PC-3 (cell line): Measurements from ENCODE around the gene DIO1. TPM values are rescaled to one million over a fixed set of nuclear protein-coding genes. Genes with fewer than 3 reads are reported as not detected.

Experiments used
- ATAC-seq: fragments of 200-7000 bp; cut with Tn5 transposase; 2 replicates; pipeline ENCODE4 v1.9.1; 2020; ENCODE audit warnings: mild to moderate bottlenecking, moderate library complexity
- BruUV-seq: library from RNA; stranded (reverse); fragments of 400-500 nt; replicated peaks from 2 replicates; lab custom pipeline; 2021; lab: Mats Ljungman, UMichigan
- CTCF ChIA-PET: fragments of 300-600 bp; sonication (Branson Sonifier 250); formaldehyde crosslinking; loops from one replicate; lab custom pipeline; 2022; ENCODE audit warnings: antibody characterized with exemption; lab: Charles Lee
- POLR2A ChIA-PET: fragments of 300-600 bp; sonication (Branson Sonifier 250); formaldehyde crosslinking; loops from one replicate; lab custom pipeline; 2022; ENCODE audit warnings: antibody characterized with exemption; ENCODE audit not compliant: unreplicated experiment; lab: Charles Lee
- DNase-seq: peaks from one replicate; pipeline ENCODE4 v3.0.0-alpha.2; 2015
- H2AFZ ChIP-seq: fragments of 300-600 bp; sonication (generic); 2 replicates; pipeline ENCODE4 v1.6.0; 2016; ENCODE audit warnings: antibody characterized with exemption, low read length
- H3F3A ChIP-seq: fragments of 300-600 bp; sonication (generic); one replicate; pipeline ENCODE4 v1.6.0; 2017; ENCODE audit warnings: antibody characterized with exemption, low read length, control low read depth, mild to moderate bottlenecking; ENCODE audit not compliant: unreplicated experiment
- H3K27ac ChIP-seq: fragments of 300-600 bp; sonication (generic); 2 replicates; pipeline ENCODE4 v1.5.1; 2016; ENCODE audit warnings: mild to moderate bottlenecking, low read length
- H3K27me3 ChIP-seq: fragments of 300-600 bp; sonication (generic); 2 replicates; pipeline ENCODE4 v1.6.1; 2016; ENCODE audit warnings: low read length, mixed read lengths
- H3K36me3 ChIP-seq: fragments of 300-600 bp; sonication (generic); 2 replicates; pipeline ENCODE4 v1.6.1; 2016; ENCODE audit warnings: low read depth, mixed run types, low read length, mixed read lengths
- H3K4me1 ChIP-seq: fragments of 300-600 bp; sonication (generic); 2 replicates; pipeline ENCODE4 v1.5.1; 2016; ENCODE audit warnings: low read length; ENCODE audit not compliant: insufficient read depth
- H3K4me2 ChIP-seq: fragments of 300-600 bp; sonication (generic); 2 replicates; pipeline ENCODE4 v1.6.0; 2016; ENCODE audit warnings: low read length
- H3K4me3 ChIP-seq: fragments of 300-600 bp; sonication (generic); 2 replicates; pipeline ENCODE4 v1.5.1; 2016; ENCODE audit warnings: mild to moderate bottlenecking, low read length, mixed read lengths
- H3K79me2 ChIP-seq: fragments of 300-600 bp; sonication (generic); 2 replicates; pipeline ENCODE4 v1.6.1; 2017; ENCODE audit warnings: low read length, mixed read lengths
- H3K9ac ChIP-seq: fragments of 300-600 bp; sonication (generic); 2 replicates; pipeline ENCODE4 v1.6.0; 2016; ENCODE audit warnings: mild to moderate bottlenecking, low read length
- H3K9me2 ChIP-seq: fragments of 300-600 bp; sonication (generic); replicated peaks from 2 replicates; pipeline ENCODE4 v1.6.1; 2016; ENCODE audit warnings: mixed run types, low read length, mixed read lengths
- H3K9me3 ChIP-seq: fragments of 300-600 bp; sonication (generic); 2 replicates; pipeline ENCODE4 v1.6.1; 2016; ENCODE audit warnings: low read length, mixed read lengths
- H4K20me1 ChIP-seq: fragments of 300-600 bp; sonication (generic); 2 replicates; pipeline ENCODE4 v1.6.1; 2016; ENCODE audit warnings: low read length, mixed read lengths
- EZH2 ChIP-seq: fragments of 300-600 bp; sonication (generic); IDR thresholded peaks from one replicate; pipeline ENCODE4 v1.6.1; 2017; ENCODE audit warnings: antibody characterized with exemption, mild to moderate bottlenecking, low read length; ENCODE audit not compliant: unreplicated experiment
- EZH2phosphoT487 ChIP-seq: fragments of 300-600 bp; sonication (generic); IDR thresholded peaks from 2 replicates; pipeline ENCODE4 v1.6.1; 2018; ENCODE audit warnings: mild to moderate bottlenecking, antibody characterized with exemption, low read length, borderline replicate concordance
- intact Hi-C: fragments of 100-400 bp; cut with micrococcal nuclease; formaldehyde crosslinking; loops from 2 replicates; pipeline ENCODE4 v1.9.0; 2023
- total RNA-seq: library from RNA; depleted of rRNA; stranded (reverse); fragments of >200 nt; gene quantifications from 2 replicates; pipeline ENCODE4 v1.2.3, GENCODE V29; 2014
- TF ChIP-seq, protein P1 (sequence below): fragments of 300-600 bp; sonication (generic); conservative IDR thresholded peaks from 2 replicates; pipeline ENCODE4 v1.5.1; 2017; ENCODE audit warnings: antibody characterized with exemption, low read depth, mild to moderate bottlenecking, low read length

Gene DIO1
- total RNA-seq, 1 experiment from 2014 or later, result not detected

DNA sequence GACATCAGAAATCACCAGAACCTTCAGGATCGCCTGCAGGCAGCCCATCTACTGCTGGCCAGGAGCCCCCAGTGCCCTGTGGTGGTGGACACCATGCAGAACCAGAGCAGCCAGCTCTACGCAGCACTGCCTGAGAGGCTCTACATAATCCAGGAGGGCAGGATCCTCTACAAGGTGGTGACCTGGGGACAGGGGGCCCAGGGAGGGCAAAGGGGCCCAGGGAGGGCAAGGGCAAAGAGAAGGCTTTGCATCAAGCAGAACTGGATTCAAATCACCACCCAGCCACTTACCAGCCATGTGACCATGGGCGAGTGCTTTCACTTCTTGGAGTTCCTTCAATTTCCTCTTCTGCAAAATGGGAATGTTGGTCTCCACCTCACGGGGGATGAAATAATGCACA lies 12.1 kb downstream of the DIO1 start:
- no peak overlapping the region for H3K9ac ChIP-seq
- no peak overlapping the region for H3K4me2 ChIP-seq
- ChIA-PET POLR2A (no interaction called here), CTCF (no interaction called here)
- H3K9me3 ChIP-seq, result no peaks in the 10 kb centered on the region
- H3K36me3 ChIP-seq, result no peaks in the 10 kb centered on the region
- no peak for DNase-seq
- no peaks in the 10 kb centered on the region for H3K9me2 ChIP-seq
- intact Hi-C loops, result no loop called here
- H3K4me1 ChIP-seq, result peaks cover 7% of the 10 kb centered on the region; the same call in 1 of the 2 replicates
- no peaks in the 10 kb centered on the region for H3F3A ChIP-seq
- H2AFZ ChIP-seq, result no peak overlapping the region
- no peak for TF ChIP-seq EZH2
- H3K27ac ChIP-seq, result no peak overlapping the region
- no TSS peak for BruUV-seq
- no peaks in the 10 kb centered on the region for H3K27me3 ChIP-seq
- ATAC-seq, result no peak
- no peak overlapping the region for H3K4me3 ChIP-seq
- H3K79me2 ChIP-seq, result no peaks in the 10 kb centered on the region
- no peaks in the 10 kb centered on the region for H4K20me1 ChIP-seq

DNA sequence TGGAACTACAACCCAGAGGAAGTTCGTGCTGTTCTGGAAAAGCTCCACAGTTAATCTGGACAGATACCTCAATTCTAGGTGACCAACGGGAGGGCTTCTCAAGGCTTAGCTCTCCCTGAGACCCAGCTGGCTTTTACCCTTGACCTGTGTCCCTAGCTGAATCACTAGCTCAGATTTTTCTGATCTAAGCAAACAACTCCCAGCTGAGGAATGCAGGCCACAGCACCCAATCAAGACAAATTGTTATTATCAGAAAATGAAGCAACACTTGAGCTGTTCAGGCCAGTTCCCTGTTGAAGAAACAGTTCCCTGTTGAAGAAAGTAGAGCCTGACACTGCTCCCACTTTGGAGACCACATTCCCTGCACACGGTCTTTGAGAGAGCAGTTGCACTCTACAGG lies 16.0 kb downstream of the DIO1 start:
- Histone ChIP-seq H3K79me2 (no peaks in the 10 kb centered on the region), H3K4me2 (no peak overlapping the region), H3K27ac (no peak overlapping the region), H3K36me3 (no peaks in the 10 kb centered on the region), H3K9me2 (no peaks in the 10 kb centered on the region), H3F3A (no peaks in the 10 kb centered on the region), H4K20me1 (no peaks in the 10 kb centered on the region), H3K9me3 (no peaks in the 10 kb centered on the region), H2AFZ (no peak overlapping the region), H3K9ac (no peak overlapping the region), H3K27me3 (no peaks in the 10 kb centered on the region), H3K4me3 (no peak overlapping the region), H3K4me1 (peaks cover 7% of the 10 kb centered on the region; the same call in 1 of the 2 replicates)
- DNase-seq (no peak), ATAC-seq (no peak)
- TF ChIP-seq, protein P1, sequence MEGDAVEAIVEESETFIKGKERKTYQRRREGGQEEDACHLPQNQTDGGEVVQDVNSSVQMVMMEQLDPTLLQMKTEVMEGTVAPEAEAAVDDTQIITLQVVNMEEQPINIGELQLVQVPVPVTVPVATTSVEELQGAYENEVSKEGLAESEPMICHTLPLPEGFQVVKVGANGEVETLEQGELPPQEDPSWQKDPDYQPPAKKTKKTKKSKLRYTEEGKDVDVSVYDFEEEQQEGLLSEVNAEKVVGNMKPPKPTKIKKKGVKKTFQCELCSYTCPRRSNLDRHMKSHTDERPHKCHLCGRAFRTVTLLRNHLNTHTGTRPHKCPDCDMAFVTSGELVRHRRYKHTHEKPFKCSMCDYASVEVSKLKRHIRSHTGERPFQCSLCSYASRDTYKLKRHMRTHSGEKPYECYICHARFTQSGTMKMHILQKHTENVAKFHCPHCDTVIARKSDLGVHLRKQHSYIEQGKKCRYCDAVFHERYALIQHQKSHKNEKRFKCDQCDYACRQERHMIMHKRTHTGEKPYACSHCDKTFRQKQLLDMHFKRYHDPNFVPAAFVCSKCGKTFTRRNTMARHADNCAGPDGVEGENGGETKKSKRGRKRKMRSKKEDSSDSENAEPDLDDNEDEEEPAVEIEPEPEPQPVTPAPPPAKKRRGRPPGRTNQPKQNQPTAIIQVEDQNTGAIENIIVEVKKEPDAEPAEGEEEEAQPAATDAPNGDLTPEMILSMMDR, result no peak
- TF ChIP-seq EZH2 (no peak), EZH2phosphoT487 (no peak)
- BruUV-seq, result no TSS peak
- intact Hi-C loops, result no loop called here
- POLR2A ChIA-PET, result no interaction called here
- CTCF ChIA-PET, result no interaction called here

DNA sequence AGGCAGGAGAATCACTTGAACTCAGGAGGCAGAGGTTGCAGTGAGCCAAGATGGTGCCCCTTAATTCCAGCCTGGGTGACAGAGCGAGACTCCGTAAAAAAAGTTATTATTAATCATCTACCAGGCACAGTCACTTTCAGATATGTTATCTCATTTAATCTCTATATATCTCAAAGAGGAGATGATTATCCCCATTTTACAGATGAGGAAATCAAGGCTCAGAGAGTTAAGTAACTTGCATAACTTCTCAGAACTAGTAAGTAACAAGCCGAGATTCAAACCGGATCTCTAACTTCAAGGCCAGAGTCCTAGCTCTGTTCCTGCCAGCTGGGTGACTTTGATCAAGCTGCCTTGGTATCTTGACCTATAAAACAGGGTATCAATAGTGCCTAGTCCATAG lies 17.5 kb downstream of the DIO1 start:
- H3F3A ChIP-seq, result no peaks in the 10 kb centered on the region

More for the DNA sequence above, 17.5 kb downstream of the DIO1 start:
- H3K4me3 ChIP-seq, result no peak overlapping the region
- CTCF ChIA-PET, result no interaction called here
- no peak overlapping the region for H3K9ac ChIP-seq
- no peaks in the 10 kb centered on the region for H3K36me3 ChIP-seq
- H3K27me3 ChIP-seq, result no peaks in the 10 kb centered on the region
- H3K4me1 ChIP-seq, result peaks cover 7% of the 10 kb centered on the region; the same call in 1 of the 2 replicates
- H3K9me2 ChIP-seq, result no peaks in the 10 kb centered on the region
- H4K20me1 ChIP-seq, result no peaks in the 10 kb centered on the region
- TF ChIP-seq EZH2phosphoT487 (no peak), EZH2 (no peak)
- TF ChIP-seq, protein P1, result no peak
- H3K9me3 ChIP-seq, result no peaks in the 10 kb centered on the region
- no peak for DNase-seq
- H2AFZ ChIP-seq, result no peak overlapping the region
- POLR2A ChIA-PET, result no interaction called here
- no peaks in the 10 kb centered on the region for H3K79me2 ChIP-seq
- no peak overlapping the region for H3K27ac ChIP-seq
- H3K4me2 ChIP-seq, result no peak overlapping the region
- no TSS peak for BruUV-seq
- intact Hi-C loops, result no loop called here
- no peak for ATAC-seq
